IMR-90 (cell line): ENCODE data around the gene KIAA1328. TPM values are rescaled to one million over a fixed set of nuclear protein-coding genes. Genes with fewer than 3 reads are reported as not detected.

Experiments used
- ATAC-seq: fragments of 200-7000 bp; cut with Tn5 transposase; 2 replicates; pipeline ENCODE4 v1.9.1; 2020; ENCODE audit warnings: low read depth, mild to moderate bottlenecking, moderate library complexity
- BruUV-seq: library from RNA; stranded (reverse); fragments of 400-500 nt; replicated peaks from 2 replicates; lab custom pipeline; 2021; lab: Mats Ljungman, UMichigan
- CTCF ChIA-PET: fragments of 300-600 bp; formaldehyde crosslinking; extraction: SDS; loops from one replicate; lab custom pipeline; 2021; ENCODE audit warnings: antibody characterized with exemption; lab: Yijun Ruan, JAX
- POLR2A ChIA-PET: fragments of 300-600 bp; sonication (Branson Sonifier 250); formaldehyde crosslinking; loops from one replicate; lab custom pipeline; 2022; ENCODE audit warnings: antibody characterized with exemption; ENCODE audit not compliant: unreplicated experiment; lab: Charles Lee
- DNase-seq: peaks from one replicate; pipeline ENCODE4 v3.0.0; 2013
- H2AFZ ChIP-seq: replicated peaks from 2 replicates; pipeline ENCODE3; 2013; ENCODE audit warnings: low read length, mild to moderate bottlenecking; ENCODE audit not compliant: poor library complexity
- H2AK5ac ChIP-seq: 2 replicates; pipeline ENCODE4 v1.6.1; 2013; ENCODE audit warnings: low read depth, low read length, inconsistent platforms
- H2AK9ac ChIP-seq: replicated peaks from 2 replicates; pipeline ENCODE3; 2013; ENCODE audit warnings: mild to moderate bottlenecking, low read depth, low read length, moderate library complexity; ENCODE audit not compliant: poor library complexity
- H2BK120ac ChIP-seq: 2 replicates; pipeline ENCODE4 v1.6.1; 2013; ENCODE audit warnings: low read depth, low read length, inconsistent platforms
- H2BK15ac ChIP-seq: 3 replicates; pipeline ENCODE4 v1.6.1; 2013; ENCODE audit warnings: low read depth, low read length, inconsistent platforms
- H2BK20ac ChIP-seq: 2 replicates; pipeline ENCODE4 v1.6.1; 2013; ENCODE audit warnings: low read depth, mild to moderate bottlenecking, inconsistent platforms, low read length, moderate library complexity
- H2BK5ac ChIP-seq: 2 replicates; pipeline ENCODE4 v1.6.1; 2013; ENCODE audit warnings: mild to moderate bottlenecking, low read depth, low read length, inconsistent platforms; ENCODE audit not compliant: poor library complexity, severe bottlenecking
- H3K14ac ChIP-seq: replicated peaks from 2 replicates; pipeline ENCODE4 v1.6.1; 2013; ENCODE audit warnings: low read depth, low read length, inconsistent platforms
- H3K18ac ChIP-seq: 2 replicates; pipeline ENCODE4 v1.6.1; 2013; ENCODE audit warnings: low read depth, low read length, control low read depth
- H3K23ac ChIP-seq: 2 replicates; pipeline ENCODE4 v1.6.1; 2013; ENCODE audit warnings: low read depth, low read length, inconsistent platforms
- H3K27ac ChIP-seq: 2 replicates; pipeline ENCODE4 v1.5.1; 2013; ENCODE audit warnings: mild to moderate bottlenecking, control low read depth, low read length; ENCODE audit not compliant: insufficient read depth
- H3K27me3 ChIP-seq: 2 replicates; pipeline ENCODE4 v1.6.1; 2013; ENCODE audit warnings: low read length; ENCODE audit not compliant: control insufficient read depth, insufficient read depth
- H3K36me3 ChIP-seq: 2 replicates; pipeline ENCODE4 v1.6.1; 2013; ENCODE audit warnings: low read length, mixed read lengths; ENCODE audit not compliant: control insufficient read depth, insufficient read depth
- H3K4ac ChIP-seq: 2 replicates; pipeline ENCODE4 v1.6.1; 2013; ENCODE audit warnings: low read depth, low read length, inconsistent platforms
- H3K4me1 ChIP-seq: 2 replicates; pipeline ENCODE4 v1.6.1; 2013; ENCODE audit warnings: low read length, mixed read lengths; ENCODE audit not compliant: control insufficient read depth, insufficient read depth
- H3K4me2 ChIP-seq: 2 replicates; pipeline ENCODE4 v1.6.1; 2013; ENCODE audit warnings: low read depth, mild to moderate bottlenecking, control low read depth, low read length, moderate library complexity
- H3K4me3 ChIP-seq: 2 replicates; pipeline ENCODE4 v1.5.1; 2013; ENCODE audit warnings: low read depth, mild to moderate bottlenecking, control low read depth, low read length, moderate library complexity; ENCODE audit not compliant: insufficient read depth
- H3K56ac ChIP-seq: 2 replicates; pipeline ENCODE4 v1.6.1; 2013; ENCODE audit warnings: low read length, inconsistent platforms; ENCODE audit not compliant: insufficient read depth; ENCODE audit errors: extremely low read depth
- H3K79me1 ChIP-seq, 2 experiments: 2 replicates each; pipeline ENCODE4 v1.6.1; 2013; ENCODE audit warnings: low read length in 2 of 2, inconsistent platforms in 1 of 2, low read depth in 1 of 2
- H3K9ac ChIP-seq: 2 replicates; pipeline ENCODE4 v1.6.1; 2013; ENCODE audit warnings: low read depth, low read length, control low read depth
- H3K9me1 ChIP-seq: 2 replicates; pipeline ENCODE4 v1.6.1; 2013; ENCODE audit warnings: low read length, inconsistent platforms; ENCODE audit not compliant: insufficient read depth
- H3K9me3 ChIP-seq: 2 replicates; pipeline ENCODE4 v1.6.1; 2013; ENCODE audit warnings: low read length; ENCODE audit not compliant: control insufficient read depth, insufficient read depth
- H4K20me1 ChIP-seq: 2 replicates; pipeline ENCODE4 v1.6.1; 2013; ENCODE audit warnings: low read length, inconsistent platforms; ENCODE audit not compliant: insufficient read depth
- H4K5ac ChIP-seq: 2 replicates; pipeline ENCODE4 v1.6.1; 2013; ENCODE audit warnings: mild to moderate bottlenecking, low read depth, low read length, control low read depth
- H4K8ac ChIP-seq, 2 experiments: 2 replicates each; pipeline ENCODE4 v1.6.1; 2013; ENCODE audit warnings: low read depth in 2 of 2, low read length in 2 of 2, control low read depth in 1 of 2, inconsistent platforms in 1 of 2
- H4K91ac ChIP-seq: 2 replicates; pipeline ENCODE4 v1.6.1; 2013; ENCODE audit warnings: low read depth, low read length, inconsistent platforms; ENCODE audit not compliant: insufficient read depth
- FOS ChIP-seq: fragments of 150-350 bp; IDR thresholded peaks from 2 replicates; pipeline ENCODE4 v1.6.1; 2016; ENCODE audit warnings: low read depth, low read length
- MAFK ChIP-seq: IDR thresholded peaks from 2 replicates; pipeline ENCODE4 v1.6.1; 2012; ENCODE audit warnings: low read depth, low read length, improper control_type of control experiment
- RCOR1 ChIP-seq: IDR thresholded peaks from 2 replicates; pipeline ENCODE4 v1.6.1; 2012; ENCODE audit warnings: mild to moderate bottlenecking, low read length, improper control_type of control experiment; ENCODE audit not compliant: insufficient replicate concordance
- RFX5 ChIP-seq: IDR thresholded peaks from 2 replicates; pipeline ENCODE4 v1.8.0; 2012; ENCODE audit warnings: low read depth, mild to moderate bottlenecking, low read length, moderate library complexity
- SMC3 ChIP-seq: fragments of 150-350 bp; IDR thresholded peaks from 2 replicates; pipeline ENCODE4 v1.6.1; 2016; ENCODE audit warnings: low read depth, mild to moderate bottlenecking, antibody characterized with exemption, low read length, moderate library complexity
- USF2 ChIP-seq: fragments of 150-350 bp; IDR thresholded peaks from 2 replicates; pipeline ENCODE4 v1.6.1; 2017; ENCODE audit warnings: mild to moderate bottlenecking, antibody characterized with exemption, low read length, low read depth
- dilution Hi-C: fragments of 300-500 bp; cut with HindIII; formaldehyde crosslinking; loops from one replicate; pipeline ENCODE4 v1.14.3; 2018; ENCODE audit warnings: low sequenced_read_pairs; ENCODE audit not compliant: unreplicated experiment
- in situ Hi-C: fragments of 300-500 bp; cut with MboI; formaldehyde crosslinking; loops from 3 replicates; pipeline ENCODE4 v1.14.3; 2019; ENCODE audit warnings: low sequenced_read_pairs, inconsistent platforms, mixed read lengths
- intact Hi-C: fragments of 100-400 bp; cut with micrococcal nuclease; formaldehyde crosslinking; loops from 2 replicates; pipeline ENCODE4 v1.10.0; 2022
- polyA plus RNA-seq, 3 experiments: library from polyadenylated mRNA; depleted of rRNA; stranded (reverse); fragments of >200 nt; gene quantifications; 2 replicates each; pipeline ENCODE4 v1.2.3, GENCODE V29; 2012; ENCODE audit warnings: low replicate concordance in 1 of 3
- total RNA-seq: library from RNA; depleted of rRNA; stranded (reverse); fragments of >200 nt; gene quantifications from 2 replicates; pipeline ENCODE4 v1.2.3, GENCODE V29; 2012
- TF ChIP-seq, protein P1 (sequence below): conservative IDR thresholded peaks from 2 replicates; pipeline ENCODE4 v1.5.1; 2012; ENCODE audit warnings: mild to moderate bottlenecking, low read depth, low read length, improper control_type of control experiment

Gene KIAA1328
- total and polyA plus RNA-seq, 2 of the 4 experiments (the other 2 are of a cell fraction) = 2.4 to 7.0 TPM

GRCh38 chr18:37176621-37176934 lies 347.7 kb downstream of the KIAA1328 start:
- no peak overlapping the region for H3K9ac ChIP-seq
- H2AK9ac ChIP-seq = no peak overlapping the region
- no peaks in the 10 kb centered on the region for H3K9me1 ChIP-seq
- H3K14ac ChIP-seq = no peak overlapping the region
- H3K4me3 ChIP-seq = no peak overlapping the region
- intact Hi-C loops (no loop called here), dilution Hi-C loops (no loop called here), in situ Hi-C loops (no loop called here)
- H3K27ac ChIP-seq = no peak overlapping the region
- H4K5ac ChIP-seq = no peak overlapping the region
- no peak overlapping the region for H2BK20ac ChIP-seq
- no peaks in the 10 kb centered on the region for H4K20me1 ChIP-seq
- H3K23ac ChIP-seq = no peak overlapping the region
- H3K4me2 ChIP-seq = no peak overlapping the region
- no peak overlapping the region for H4K8ac ChIP-seq
- no peak overlapping the region for H3K4ac ChIP-seq
- no peak overlapping the region for H2AK5ac ChIP-seq
- H3K27me3 ChIP-seq = no peaks in the 10 kb centered on the region
- BruUV-seq = no TSS peak
- TF ChIP-seq FOS = no peak
- TF ChIP-seq, protein P1, sequence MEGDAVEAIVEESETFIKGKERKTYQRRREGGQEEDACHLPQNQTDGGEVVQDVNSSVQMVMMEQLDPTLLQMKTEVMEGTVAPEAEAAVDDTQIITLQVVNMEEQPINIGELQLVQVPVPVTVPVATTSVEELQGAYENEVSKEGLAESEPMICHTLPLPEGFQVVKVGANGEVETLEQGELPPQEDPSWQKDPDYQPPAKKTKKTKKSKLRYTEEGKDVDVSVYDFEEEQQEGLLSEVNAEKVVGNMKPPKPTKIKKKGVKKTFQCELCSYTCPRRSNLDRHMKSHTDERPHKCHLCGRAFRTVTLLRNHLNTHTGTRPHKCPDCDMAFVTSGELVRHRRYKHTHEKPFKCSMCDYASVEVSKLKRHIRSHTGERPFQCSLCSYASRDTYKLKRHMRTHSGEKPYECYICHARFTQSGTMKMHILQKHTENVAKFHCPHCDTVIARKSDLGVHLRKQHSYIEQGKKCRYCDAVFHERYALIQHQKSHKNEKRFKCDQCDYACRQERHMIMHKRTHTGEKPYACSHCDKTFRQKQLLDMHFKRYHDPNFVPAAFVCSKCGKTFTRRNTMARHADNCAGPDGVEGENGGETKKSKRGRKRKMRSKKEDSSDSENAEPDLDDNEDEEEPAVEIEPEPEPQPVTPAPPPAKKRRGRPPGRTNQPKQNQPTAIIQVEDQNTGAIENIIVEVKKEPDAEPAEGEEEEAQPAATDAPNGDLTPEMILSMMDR = no peak
- no peak for TF ChIP-seq RFX5
- TF ChIP-seq RCOR1 = no peak
- no peak for TF ChIP-seq MAFK
- TF ChIP-seq SMC3 = no peak
- TF ChIP-seq USF2 = no peak
- no peak for ATAC-seq
- H2BK5ac ChIP-seq = no peak overlapping the region
- H3K4me1 ChIP-seq = no peaks in the 10 kb centered on the region
- H3K18ac ChIP-seq = no peak overlapping the region
- H3K36me3 ChIP-seq = no peaks in the 10 kb centered on the region
- no peak overlapping the region for H4K91ac ChIP-seq
- no peak for DNase-seq
- H3K79me1 ChIP-seq = no peaks in the 10 kb centered on the region
- ChIA-PET POLR2A (no interaction called here), CTCF (no interaction called here)
- no peak overlapping the region for H2AFZ ChIP-seq
- H2BK120ac ChIP-seq = no peak overlapping the region
- H3K56ac ChIP-seq = no peak overlapping the region
- H3K9me3 ChIP-seq = no peaks in the 10 kb centered on the region
- H2BK15ac ChIP-seq = no peak overlapping the region
